OCI-LY3 (cell line): ENCODE data around the gene C4orf17.

Experiments
- H2AFZ ChIP-seq: fragments of 200-600, 300-600 bp; shearing (Covaris generic); 2 replicates; pipeline ENCODE4 v1.6.0; 2014; ENCODE audit warnings: antibody characterized with exemption, low read depth, low read length
- H3K27ac ChIP-seq: fragments of 200-600, 300-600 bp; sonication (generic); 2 replicates; pipeline ENCODE4 v1.5.1; 2014; ENCODE audit warnings: mild to moderate bottlenecking, low read length, moderate library complexity, mixed read lengths
- H3K27me3 ChIP-seq: fragments of 200-600, 300-600 bp; sonication (generic); 2 replicates; pipeline ENCODE4 v1.6.1; 2014; ENCODE audit warnings: low read depth, low read length, mixed read lengths
- H3K36me3 ChIP-seq: fragments of 200-600, 300-600 bp; sonication (generic); replicated peaks from 2 replicates; pipeline ENCODE3; 2014; ENCODE audit warnings: low read depth, low read length, mixed read lengths
- H3K4me1 ChIP-seq: fragments of 300-600, 200-600 bp; sonication (generic); 2 replicates; pipeline ENCODE4 v1.6.1; 2014; ENCODE audit warnings: low read length, mixed read lengths
- H3K4me2 ChIP-seq: fragments of 200-600, 300-600 bp; sonication (generic); 2 replicates; pipeline ENCODE4 v1.6.1; 2014; ENCODE audit warnings: low read length, mixed read lengths
- H3K4me3 ChIP-seq: fragments of 300-600, 200-600 bp; sonication (generic); 2 replicates; pipeline ENCODE4 v1.5.1; 2014; ENCODE audit warnings: antibody characterized with exemption, mild to moderate bottlenecking, low read length, moderate library complexity
- H3K79me2 ChIP-seq: fragments of 300-600, 200-600 bp; shearing (Covaris generic); 2 replicates; pipeline ENCODE4 v1.6.1; 2014; ENCODE audit warnings: mild to moderate bottlenecking, low read length, mixed read lengths
- H3K9ac ChIP-seq: fragments of 300-600, 200-600 bp; shearing (Covaris generic); 2 replicates; pipeline ENCODE4 v1.6.0; 2014; ENCODE audit warnings: mild to moderate bottlenecking, low read length, moderate library complexity
- H3K9me3 ChIP-seq: fragments of 200-600, 300-600 bp; shearing (Covaris generic); 2 replicates; pipeline ENCODE4 v1.6.1; 2014; ENCODE audit warnings: low read length, mixed read lengths; ENCODE audit not compliant: insufficient read depth
- H4K20me1 ChIP-seq: fragments of 200-600, 300-600 bp; sonication (generic); 2 replicates; pipeline ENCODE4 v1.6.1; 2016; ENCODE audit warnings: low read length, mixed read lengths; ENCODE audit not compliant: insufficient read depth
- CTCF ChIP-seq: fragments of 200-600, 300-600 bp; sonication (generic); IDR thresholded peaks from 2 replicates; pipeline ENCODE4 v1.5.1; 2014; ENCODE audit warnings: antibody characterized with exemption, low read length, low read depth
- EZH2phosphoT487 ChIP-seq: fragments of 200-600 bp; shearing (Covaris generic); IDR thresholded peaks from 2 replicates; pipeline ENCODE4 v1.6.1; 2018; ENCODE audit warnings: antibody characterized with exemption, mixed run types, low read depth

C4orf17 gene

DNA sequence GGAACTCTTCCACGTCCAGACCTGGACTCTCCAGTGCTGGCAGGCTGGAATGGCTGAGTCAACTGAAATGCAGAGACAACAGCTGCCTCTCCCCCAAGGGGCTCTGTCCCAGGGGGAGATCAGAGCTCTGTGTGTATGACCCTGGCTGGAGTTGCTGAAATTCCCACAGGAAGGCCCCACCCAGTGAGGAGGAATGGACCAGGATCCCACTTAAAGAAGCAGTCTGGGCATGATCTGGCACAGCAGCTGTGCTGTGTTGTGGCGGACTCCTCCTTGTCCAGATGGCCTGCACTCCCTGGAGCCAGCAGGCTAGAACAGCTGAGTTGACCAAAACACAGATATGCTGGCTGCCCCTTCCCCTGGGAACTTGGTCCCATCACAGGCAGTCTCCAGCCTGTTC lies 25.4 kb downstream of the C4orf17 start:
- no peaks in the 10 kb centered on the region for H3K79me2 ChIP-seq
- H3K9me3 ChIP-seq, result no peaks in the 10 kb centered on the region
- no peak overlapping the region for H3K4me3 ChIP-seq
- TF ChIP-seq EZH2phosphoT487 (no peak), CTCF (no peak)
- no peak overlapping the region for H3K27ac ChIP-seq
- H3K4me1 ChIP-seq, result peaks cover 12% of the 10 kb centered on the region
- H4K20me1 ChIP-seq, result no peaks in the 10 kb centered on the region
- H3K4me2 ChIP-seq, result no peak overlapping the region
- H3K9ac ChIP-seq, result no peak overlapping the region
- H2AFZ ChIP-seq, result no peak overlapping the region
- H3K36me3 ChIP-seq, result no peaks in the 10 kb centered on the region
- no peaks in the 10 kb centered on the region for H3K27me3 ChIP-seq

DNA sequence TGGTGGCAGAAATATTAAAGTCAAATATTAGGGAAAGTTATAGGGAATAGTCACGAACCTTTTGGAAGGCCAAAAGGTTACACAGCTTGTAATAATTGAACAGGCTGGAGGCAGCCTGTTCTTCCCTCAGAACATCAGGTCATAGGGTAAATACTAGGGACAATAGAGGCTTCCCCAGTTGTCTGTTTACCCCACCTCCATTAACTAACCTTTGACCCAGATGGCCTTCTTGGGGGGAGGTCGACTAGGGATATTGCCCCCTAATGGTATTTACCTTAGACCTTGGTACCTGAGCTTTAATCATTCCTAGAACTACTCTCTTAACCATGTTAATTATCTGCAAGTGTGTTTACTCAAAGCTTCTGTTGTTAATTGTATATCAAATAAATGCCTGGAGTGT lies 26.0 kb downstream of the C4orf17 start:
- H3K36me3 ChIP-seq, result no peaks in the 10 kb centered on the region
- no peaks in the 10 kb centered on the region for H4K20me1 ChIP-seq

GRCh38 chr4:99537674-99538073 lies 26.9 kb downstream of the C4orf17 start:
- no peak overlapping the region for H2AFZ ChIP-seq
- no peak overlapping the region for H3K27ac ChIP-seq
- H3K4me3 ChIP-seq, result no peak overlapping the region
- no peaks in the 10 kb centered on the region for H4K20me1 ChIP-seq
- H3K79me2 ChIP-seq, result no peaks in the 10 kb centered on the region
- H3K9me3 ChIP-seq, result no peaks in the 10 kb centered on the region
- no peak overlapping the region for H3K9ac ChIP-seq
- TF ChIP-seq CTCF (no peak), EZH2phosphoT487 (no peak)
- no peaks in the 10 kb centered on the region for H3K36me3 ChIP-seq
- no peak overlapping the region for H3K4me2 ChIP-seq
- no peaks in the 10 kb centered on the region for H3K27me3 ChIP-seq
- peaks cover 12% of the 10 kb centered on the region for H3K4me1 ChIP-seq

More for the DNA sequence above, 26.0 kb downstream of the C4orf17 start:
- Histone ChIP-seq H3K79me2 (no peaks in the 10 kb centered on the region), H3K27me3 (no peaks in the 10 kb centered on the region), H3K4me1 (peaks cover 12% of the 10 kb centered on the region), H3K9me3 (no peaks in the 10 kb centered on the region), H2AFZ (no peak overlapping the region), H3K4me2 (no peak overlapping the region), H3K9ac (no peak overlapping the region), H3K4me3 (no peak overlapping the region), H3K27ac (no peak overlapping the region)
- TF ChIP-seq EZH2phosphoT487 (no peak), CTCF (no peak)

DNA sequence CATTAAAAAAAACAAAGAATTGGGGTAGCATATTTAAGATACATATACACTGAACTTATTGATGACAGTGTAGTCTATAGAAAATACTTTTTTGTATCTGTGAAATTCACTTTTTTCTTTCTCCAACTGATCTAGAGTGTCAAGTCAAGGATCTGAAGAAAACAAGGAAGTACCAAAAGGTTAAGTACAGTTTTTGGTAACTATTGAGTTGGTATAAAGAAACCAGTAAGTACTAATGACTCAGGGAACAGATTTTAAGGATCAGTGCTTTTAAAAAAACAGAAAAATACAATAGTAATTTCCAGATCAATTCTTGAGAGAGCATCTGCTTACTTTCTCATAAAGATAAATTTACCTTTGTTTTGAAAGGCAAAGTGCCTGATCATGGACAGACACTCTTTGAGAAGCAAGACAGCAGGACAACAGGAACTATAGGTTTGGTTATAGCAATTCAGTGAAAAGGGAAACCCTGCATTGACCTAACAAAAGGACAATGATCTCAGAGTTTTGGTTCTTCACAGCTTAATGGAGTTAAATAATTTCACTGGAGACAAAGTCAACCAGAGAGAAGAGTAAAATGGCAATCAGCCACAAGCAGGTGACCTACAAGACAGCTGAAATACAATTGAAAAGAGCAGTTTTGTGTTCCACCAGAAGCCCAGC lies 29.6 kb downstream of the C4orf17 start:
- TF ChIP-seq EZH2phosphoT487 (no peak), CTCF (no peak)
- Histone ChIP-seq H4K20me1 (no peaks in the 10 kb centered on the region), H3K79me2 (no peaks in the 10 kb centered on the region)

More for the DNA sequence above, 29.6 kb downstream of the C4orf17 start:
- Histone ChIP-seq H3K27me3 (no peaks in the 10 kb centered on the region), H3K4me1 (peaks cover 12% of the 10 kb centered on the region), H3K4me3 (no peak overlapping the region), H3K4me2 (peak overlapping the region; percentile 7), H3K36me3 (no peaks in the 10 kb centered on the region), H3K27ac (no peak overlapping the region), H3K9me3 (no peaks in the 10 kb centered on the region), H3K9ac (no peak overlapping the region), H2AFZ (peak overlapping the region; percentile 32; the same call in 1 of the 2 replicates)
